Skin of body (tissue), 2 donors: Measurements from ENCODE around the gene MAGEA1. TPM values are rescaled to one million over a fixed set of nuclear protein-coding genes. Genes with fewer than 3 reads are reported as not detected.
"Not testable (repeated sequence)": the region's sequence is repeated elsewhere in the genome, so short reads cannot be mapped to it uniquely, and the experiment has no call there.

Experiments
- DNase-seq: peaks from one replicate; lab custom pipeline; 2025; lab: John Stamatoyannopoulos, UW
- total RNA-seq: library from RNA; depleted of rRNA; stranded (reverse); fragments of >200 nt; gene quantifications from one replicate; pipeline ENCODE4 v1.2.3, GENCODE V29; 2014

MAGEA1 gene
- total RNA-seq, result not detected

GRCh38 chrX:153179131-153179530 lies at the start of gene MAGEA1:
Gene MAGEA1 (plus strand): TSS chrX:153179284. CDS start chrX:153182390, 3,106 bp downstream.
- DNase-seq, result no peak

GRCh38 chrX:153132924-153133323 lies 46.2 kb upstream of the MAGEA1 start:
- DNase-seq, result not testable (repeated sequence)

GRCh38 chrX:153139074-153139473 lies 40.0 kb upstream of the MAGEA1 start:
- not testable (repeated sequence) for DNase-seq

GRCh38 chrX:153146288-153146687 lies 32.8 kb upstream of the MAGEA1 start:
- DNase-seq, result not testable (repeated sequence)

GRCh38 chrX:153153516-153153915 lies 25.6 kb upstream of the MAGEA1 start:
- no peak for DNase-seq

- DNase-seq, result no peak
Observed at GRCh38 chrX:153157450-153157849, 21.6 kb upstream of the MAGEA1 start.

GRCh38 chrX:153158319-153158718 lies 20.8 kb upstream of the MAGEA1 start:
- DNase-seq, result no peak

GRCh38 chrX:153161952-153162351 lies 17.1 kb upstream of the MAGEA1 start:
- no peak for DNase-seq

- DNase-seq, result no peak
Observed at GRCh38 chrX:153164733-153165132, 14.4 kb upstream of the MAGEA1 start.

- DNase-seq, result not testable (repeated sequence)
Observed at GRCh38 chrX:153168423-153168822, 10.7 kb upstream of the MAGEA1 start.

- DNase-seq, result no peak
Observed at GRCh38 chrX:153181822-153182221, 2.7 kb downstream of the MAGEA1 start.

- no peak for DNase-seq
Observed at GRCh38 chrX:153184787-153185186, 5.7 kb downstream of the MAGEA1 start.

- no peak for DNase-seq
Observed at GRCh38 chrX:153190381-153190780, 11.3 kb downstream of the MAGEA1 start.

GRCh38 chrX:153200462-153200861 lies 21.4 kb downstream of the MAGEA1 start:
- no peak for DNase-seq

GRCh38 chrX:153206425-153207046 lies 27.5 kb downstream of the MAGEA1 start:
- DNase-seq, result no peak

- DNase-seq, result no peak
Observed at GRCh38 chrX:153209347-153209746, 30.3 kb downstream of the MAGEA1 start.

- DNase-seq, result no peak
Observed at GRCh38 chrX:153214934-153215333, 35.9 kb downstream of the MAGEA1 start.

GRCh38 chrX:153216926-153217325 lies 37.8 kb downstream of the MAGEA1 start:
- DNase-seq, result no peak

- DNase-seq, result no peak
Observed at GRCh38 chrX:153225438-153226098, 46.5 kb downstream of the MAGEA1 start.

GRCh38 chrX:153226344-153227185 lies 47.5 kb downstream of the MAGEA1 start:
- no peak for DNase-seq
